GM12872 (cell line): Measurements from ENCODE around the gene PI4KA.

ENCODE experiments used
- CTCF ChIP-seq: IDR thresholded peaks from 3 replicates; pipeline ENCODE4 v1.5.1; 2011; ENCODE audit warnings: low read depth, mild to moderate bottlenecking, low read length, moderate library complexity; ENCODE audit not compliant: insufficient read depth

Gene PI4KA

DNA sequence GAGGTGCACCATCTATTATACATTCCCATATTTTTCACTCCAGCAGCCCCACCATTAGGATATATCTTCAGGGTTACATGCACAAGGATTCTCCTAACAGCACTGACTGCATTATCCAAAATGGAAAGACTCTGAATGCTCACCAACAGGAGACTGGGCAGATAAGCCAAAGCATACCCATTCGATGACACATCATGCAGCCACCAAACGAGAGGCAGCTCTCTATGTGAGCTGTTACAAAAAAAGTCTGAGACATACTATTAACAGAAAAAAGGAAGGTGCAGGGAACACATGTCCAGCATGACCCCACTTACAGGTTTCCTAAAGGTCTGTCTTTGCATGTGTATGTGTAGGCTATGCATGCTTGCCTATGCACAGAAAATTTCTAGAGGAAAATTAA is 97.1 kb downstream of the PI4KA start:
- TF ChIP-seq CTCF = no peak

DNA sequence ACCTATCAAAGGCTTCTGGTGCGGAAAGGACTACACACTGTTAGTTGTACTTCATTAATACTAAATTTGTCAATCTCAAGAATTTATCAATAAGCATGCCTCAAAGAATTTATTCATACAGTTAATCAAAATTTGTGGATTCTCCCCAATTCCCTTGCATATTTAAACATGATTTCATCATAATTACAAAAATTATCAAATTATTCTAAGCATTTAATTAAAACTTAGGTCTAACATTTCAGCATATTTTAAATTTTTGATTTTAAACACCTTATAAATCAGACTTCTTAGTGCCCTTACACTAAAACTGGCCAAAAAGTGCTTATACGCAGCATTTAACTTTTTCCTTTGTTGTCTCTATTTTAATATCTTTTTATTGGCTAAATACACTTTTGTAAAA is 98.5 kb downstream of the PI4KA start:
- no peak for TF ChIP-seq CTCF

DNA sequence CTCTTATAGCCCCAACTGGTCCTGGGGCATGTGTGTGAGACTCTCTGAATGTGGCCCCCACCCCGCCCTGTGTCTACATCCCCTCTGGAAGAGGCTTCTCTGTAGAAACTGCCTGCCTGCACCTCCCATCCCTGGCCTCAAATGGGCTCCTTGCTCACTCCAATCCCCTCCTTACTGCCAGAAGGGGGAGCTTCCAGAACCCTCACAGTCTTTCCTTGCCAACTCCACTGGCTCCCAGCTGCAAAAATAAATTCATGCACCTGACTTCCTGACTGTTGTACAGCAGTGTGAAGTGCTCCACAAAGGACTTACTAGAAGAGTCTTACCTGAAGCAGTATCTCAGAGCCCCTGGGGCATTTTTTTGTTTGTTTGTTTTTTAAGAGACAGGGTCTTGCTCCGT is 99.9 kb downstream of the PI4KA start:
- no peak for TF ChIP-seq CTCF

DNA sequence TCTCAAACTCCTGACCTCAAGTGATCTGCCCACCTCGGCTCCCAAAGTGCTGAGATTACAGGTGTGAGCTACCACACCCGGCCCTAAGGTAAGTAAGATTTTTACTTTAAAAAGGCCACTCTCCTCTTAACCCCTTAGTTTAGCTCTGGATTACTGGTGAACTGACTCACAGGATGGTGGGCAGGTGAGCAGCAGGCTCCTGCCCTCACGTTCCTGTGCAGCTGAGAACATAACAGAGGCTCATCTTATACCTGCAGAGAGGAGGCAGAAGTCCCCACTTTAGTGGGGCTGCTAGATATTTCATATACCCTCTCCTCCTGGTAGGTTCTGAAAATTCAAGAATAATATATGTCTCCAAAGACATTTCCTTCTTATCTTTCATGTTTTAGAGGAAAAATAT is 101.8 kb downstream of the PI4KA start:
- no peak for TF ChIP-seq CTCF

- no peak for TF ChIP-seq CTCF
Observed at GRCh38 chr22:20752873-20753272, 105.7 kb downstream of the PI4KA start.

DNA sequence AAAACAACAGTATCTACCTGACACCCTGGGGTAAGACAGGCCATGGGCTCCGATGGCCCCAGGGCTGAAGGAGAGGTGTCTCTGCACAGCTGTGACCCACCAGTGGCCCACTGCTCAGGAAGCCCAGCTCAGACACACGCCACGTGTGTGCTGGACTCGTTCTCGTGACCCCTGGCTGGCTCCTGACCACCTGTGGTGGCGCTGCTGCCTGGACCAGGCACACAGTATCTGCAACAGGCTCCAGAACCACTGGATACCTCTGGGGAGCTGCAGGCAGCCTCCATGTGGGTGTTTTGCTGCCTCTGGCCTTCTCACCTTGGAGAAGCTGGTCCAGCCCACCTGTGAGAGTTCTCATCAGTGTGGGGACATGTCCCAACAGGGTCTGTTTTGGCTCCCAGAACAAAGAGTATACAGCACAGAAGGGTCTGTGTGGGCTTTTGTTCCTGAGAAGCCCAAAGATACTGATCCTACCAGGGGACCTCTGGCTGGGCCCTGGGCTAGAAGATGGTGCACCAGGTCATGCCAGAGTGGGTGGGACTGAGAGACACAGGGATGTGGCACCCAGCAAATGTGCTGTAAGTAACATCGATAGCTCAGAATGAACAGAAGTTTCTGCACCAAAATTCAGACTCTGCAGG is 106.4 kb downstream of the PI4KA start:
- TF ChIP-seq CTCF = no peak

DNA sequence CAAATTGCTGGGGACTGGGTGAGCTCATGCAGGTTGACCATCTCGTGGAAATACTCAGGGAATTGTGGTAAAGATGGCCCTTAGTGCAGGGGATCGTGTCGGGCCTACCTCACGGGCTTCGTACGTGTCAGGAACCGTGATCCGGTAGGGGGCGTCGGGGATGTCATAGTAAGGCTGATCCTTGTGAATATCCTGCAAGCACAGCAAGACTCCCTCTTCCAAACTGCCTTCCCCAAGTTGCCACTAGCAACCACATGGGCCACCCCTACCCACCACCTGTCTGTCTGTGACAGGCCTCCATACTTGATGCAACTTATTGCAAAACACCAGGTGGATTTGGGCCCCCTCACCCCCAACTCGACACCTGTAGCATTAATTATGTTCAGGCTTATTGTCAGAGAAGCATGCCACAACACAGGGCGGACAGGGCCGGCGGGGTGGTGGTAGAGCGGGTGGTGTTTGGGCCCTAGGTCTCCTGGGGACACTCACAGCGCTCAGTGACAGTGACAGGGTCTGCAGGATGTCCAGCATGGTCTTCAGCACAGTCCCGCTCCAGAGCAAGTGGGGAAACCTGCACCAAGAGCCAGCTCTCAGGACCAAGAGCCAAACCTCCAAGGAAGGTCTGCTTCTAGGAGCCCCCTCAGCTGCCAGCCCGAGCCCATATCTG is 107.3 kb downstream of the PI4KA start:
- TF ChIP-seq CTCF = no peak
